ENCODE measurements around the gene LMBRD2. TPM values are rescaled to one million over a fixed set of nuclear protein-coding genes. Genes with fewer than 3 reads are reported as not detected.
"Not testable (repeated sequence)": the region's sequence is repeated elsewhere in the genome, so short reads cannot be mapped to it uniquely, and the experiment has no call there.

LMBRD2 gene
- 8.8 and 13.1 TPM in 2 replicates for total RNA-seq

- peak; percentile 99 for DNase-seq
These were observed at the start of gene LMBRD2, which contains the start of gene SKP2 for GRCh38 chr5:36151434-36152323. Gene LMBRD2 (minus strand): TSS chr5:36151887. CDS start chr5:36143349, 8,538 bp downstream. Gene SKP2 (plus strand): TSS chr5:36152111. CDS start chr5:36152263, 152 bp downstream.

- DNase-seq: peak; percentile 56
These were observed 48.8 kb upstream of the LMBRD2 start for GRCh38 chr5:36200513-36200912.

- no peak for DNase-seq
These were observed 47.9 kb upstream of the LMBRD2 start for GRCh38 chr5:36199620-36200019.

GRCh38 chr5:36198783-36199182 lies 47.1 kb upstream of the LMBRD2 start:
- not testable (repeated sequence) for DNase-seq

- no peak for DNase-seq
These were observed 46.6 kb upstream of the LMBRD2 start for GRCh38 chr5:36198281-36198680.

GRCh38 chr5:36193746-36194145 lies 42.1 kb upstream of the LMBRD2 start:
- no peak for DNase-seq

- not testable (repeated sequence) for DNase-seq
These were observed 32.7 kb upstream of the LMBRD2 start for GRCh38 chr5:36184408-36184807.

GRCh38 chr5:36181774-36182173 lies 30.1 kb upstream of the LMBRD2 start:
- no peak for DNase-seq

- DNase-seq: no peak
These were observed 29.1 kb upstream of the LMBRD2 start for GRCh38 chr5:36180556-36181350.

GRCh38 chr5:36179950-36180349 lies 28.3 kb upstream of the LMBRD2 start:
- no peak for DNase-seq

- DNase-seq: no peak
These were observed 26.8 kb upstream of the LMBRD2 start for GRCh38 chr5:36178524-36178890.

GRCh38 chr5:36177715-36178523 lies 26.2 kb upstream of the LMBRD2 start:
- DNase-seq: peak; percentile 66

GRCh38 chr5:36177154-36177553 lies 25.5 kb upstream of the LMBRD2 start:
- DNase-seq: no peak

GRCh38 chr5:36175043-36175442 lies 23.4 kb upstream of the LMBRD2 start:
- no peak for DNase-seq

GRCh38 chr5:36174119-36174518 lies 22.4 kb upstream of the LMBRD2 start:
- no peak for DNase-seq

GRCh38 chr5:36173426-36173825 lies 21.7 kb upstream of the LMBRD2 start:
- no peak for DNase-seq

- DNase-seq: no peak
These were observed 20.9 kb upstream of the LMBRD2 start for GRCh38 chr5:36172599-36172998.

GRCh38 chr5:36170832-36171424 lies 19.2 kb upstream of the LMBRD2 start:
- no peak for DNase-seq

- no peak for DNase-seq
These were observed 17.1 kb upstream of the LMBRD2 start for GRCh38 chr5:36168737-36169136.

GRCh38 chr5:36164461-36164860 lies 12.8 kb upstream of the LMBRD2 start:
- DNase-seq: no peak

GRCh38 chr5:36162810-36163486 lies 11.3 kb upstream of the LMBRD2 start:
- no peak for DNase-seq

- DNase-seq: no peak
These were observed 9.7 kb upstream of the LMBRD2 start for GRCh38 chr5:36161361-36161760.

Data from dermis blood vessel endothelial cell (primary cell).